HG02938 (cell line): ENCODE results near the gene ABCF2.

ENCODE experiments used
- ATAC-seq: cut with Tn5 transposase; IDR thresholded peaks from one replicate; pipeline ENCODE4 v1.9.1; 2021; ENCODE audit warnings: mild to moderate bottlenecking, moderate library complexity; ENCODE audit not compliant: unreplicated experiment

Gene ABCF2

GRCh38 chr7:151226560-151226874 is 488 bp downstream of the ABCF2 start:
- ATAC-seq, result peak; percentile 9

GRCh38 chr7:151225948-151226510 is 976 bp downstream of the ABCF2 start:
- no peak for ATAC-seq

GRCh38 chr7:151223728-151224127 is 3.3 kb downstream of the ABCF2 start:
- ATAC-seq, result no peak

GRCh38 chr7:151218170-151218569 is 8.8 kb downstream of the ABCF2 start:
- ATAC-seq, result no peak

- no peak for ATAC-seq
These were observed 11.6 kb downstream of the ABCF2 start for GRCh38 chr7:151215396-151215795.

GRCh38 chr7:151213826-151214225 is 13.2 kb downstream of the ABCF2 start:
- ATAC-seq, result no peak

GRCh38 chr7:151212626-151213025 is 14.4 kb downstream of the ABCF2 start:
- no peak for ATAC-seq

- ATAC-seq, result no peak
These were observed 15.7 kb downstream of the ABCF2 start for GRCh38 chr7:151211155-151211772.

- no peak for ATAC-seq
These were observed 16.7 kb downstream of the ABCF2 start, which contains the start of gene H2BK1 for GRCh38 chr7:151210087-151210854. Gene H2BK1, minus strand, starts transcription at chr7:151210488. Its CDS starts 170 bp downstream, at chr7:151210318.

- ATAC-seq, result no peak
These were observed 17.4 kb downstream of the ABCF2 start for GRCh38 chr7:151209588-151209987.

GRCh38 chr7:151208253-151208862 is 18.6 kb downstream of the ABCF2 start:
- ATAC-seq, result no peak

- ATAC-seq, result no peak
These were observed 19.2 kb downstream of the ABCF2 start for GRCh38 chr7:151207804-151208203.

- ATAC-seq, result no peak
These were observed 19.7 kb downstream of the ABCF2 start for GRCh38 chr7:151207315-151207714.

GRCh38 chr7:151206914-151207313 is 20.1 kb downstream of the ABCF2 start:
- ATAC-seq, result no peak

GRCh38 chr7:151205730-151206129 is 21.3 kb downstream of the ABCF2 start:
- no peak for ATAC-seq

- ATAC-seq, result no peak
These were observed 22.5 kb downstream of the ABCF2 start for GRCh38 chr7:151204383-151205032.

GRCh38 chr7:151202836-151203235 is 24.2 kb downstream of the ABCF2 start:
- ATAC-seq, result no peak

GRCh38 chr7:151201751-151202150 is 25.3 kb downstream of the ABCF2 start:
- no peak for ATAC-seq

- ATAC-seq, result no peak
These were observed 25.7 kb downstream of the ABCF2 start for GRCh38 chr7:151201344-151201743.

- no peak for ATAC-seq
These were observed 27.8 kb downstream of the ABCF2 start for GRCh38 chr7:151198945-151199848.
